DND-41 (cell line): Measurements from ENCODE around the gene SFXN1.

Source experiments
- EZH2 ChIP-seq: IDR thresholded peaks from 3 replicates; pipeline ENCODE4 v1.6.1; 2012; ENCODE audit warnings: borderline replicate concordance, low read depth, mild to moderate bottlenecking, moderate library complexity, low read length, inconsistent platforms; ENCODE audit not compliant: severe bottlenecking
- TF ChIP-seq, protein P1 (sequence below): IDR thresholded peaks from 2 replicates; pipeline ENCODE4 v1.5.1; 2012; ENCODE audit warnings: borderline replicate concordance, low read length, moderate library complexity, mild to moderate bottlenecking; ENCODE audit not compliant: poor library complexity, severe bottlenecking; ENCODE audit errors: extremely low read depth

GRCh38 chr5:175438234-175438857 is 40.0 kb upstream of the SFXN1 start:
- TF ChIP-seq, protein P1, sequence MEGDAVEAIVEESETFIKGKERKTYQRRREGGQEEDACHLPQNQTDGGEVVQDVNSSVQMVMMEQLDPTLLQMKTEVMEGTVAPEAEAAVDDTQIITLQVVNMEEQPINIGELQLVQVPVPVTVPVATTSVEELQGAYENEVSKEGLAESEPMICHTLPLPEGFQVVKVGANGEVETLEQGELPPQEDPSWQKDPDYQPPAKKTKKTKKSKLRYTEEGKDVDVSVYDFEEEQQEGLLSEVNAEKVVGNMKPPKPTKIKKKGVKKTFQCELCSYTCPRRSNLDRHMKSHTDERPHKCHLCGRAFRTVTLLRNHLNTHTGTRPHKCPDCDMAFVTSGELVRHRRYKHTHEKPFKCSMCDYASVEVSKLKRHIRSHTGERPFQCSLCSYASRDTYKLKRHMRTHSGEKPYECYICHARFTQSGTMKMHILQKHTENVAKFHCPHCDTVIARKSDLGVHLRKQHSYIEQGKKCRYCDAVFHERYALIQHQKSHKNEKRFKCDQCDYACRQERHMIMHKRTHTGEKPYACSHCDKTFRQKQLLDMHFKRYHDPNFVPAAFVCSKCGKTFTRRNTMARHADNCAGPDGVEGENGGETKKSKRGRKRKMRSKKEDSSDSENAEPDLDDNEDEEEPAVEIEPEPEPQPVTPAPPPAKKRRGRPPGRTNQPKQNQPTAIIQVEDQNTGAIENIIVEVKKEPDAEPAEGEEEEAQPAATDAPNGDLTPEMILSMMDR = no peak
- TF ChIP-seq EZH2 = no peak
